Fibroblast of mammary gland (primary cell): ENCODE measurements around the gene HMX1.

Source experiments
- DNase-seq: peaks from one replicate; pipeline ENCODE4 v3.0.0-alpha.2; 2010; ENCODE audit warnings: low read depth
- H3K4me3 ChIP-seq: 2 replicates; pipeline ENCODE4 v1.5.1; 2011; ENCODE audit warnings: low read depth, mild to moderate bottlenecking, low read length, moderate library complexity; ENCODE audit not compliant: control insufficient read depth
- TF ChIP-seq, protein P1 (sequence below): conservative IDR thresholded peaks from 2 replicates; pipeline ENCODE4 v1.5.1; 2011; ENCODE audit warnings: low read depth, low read length, inconsistent platforms; ENCODE audit not compliant: control insufficient read depth, insufficient read depth

The HMX1 gene

DNA sequence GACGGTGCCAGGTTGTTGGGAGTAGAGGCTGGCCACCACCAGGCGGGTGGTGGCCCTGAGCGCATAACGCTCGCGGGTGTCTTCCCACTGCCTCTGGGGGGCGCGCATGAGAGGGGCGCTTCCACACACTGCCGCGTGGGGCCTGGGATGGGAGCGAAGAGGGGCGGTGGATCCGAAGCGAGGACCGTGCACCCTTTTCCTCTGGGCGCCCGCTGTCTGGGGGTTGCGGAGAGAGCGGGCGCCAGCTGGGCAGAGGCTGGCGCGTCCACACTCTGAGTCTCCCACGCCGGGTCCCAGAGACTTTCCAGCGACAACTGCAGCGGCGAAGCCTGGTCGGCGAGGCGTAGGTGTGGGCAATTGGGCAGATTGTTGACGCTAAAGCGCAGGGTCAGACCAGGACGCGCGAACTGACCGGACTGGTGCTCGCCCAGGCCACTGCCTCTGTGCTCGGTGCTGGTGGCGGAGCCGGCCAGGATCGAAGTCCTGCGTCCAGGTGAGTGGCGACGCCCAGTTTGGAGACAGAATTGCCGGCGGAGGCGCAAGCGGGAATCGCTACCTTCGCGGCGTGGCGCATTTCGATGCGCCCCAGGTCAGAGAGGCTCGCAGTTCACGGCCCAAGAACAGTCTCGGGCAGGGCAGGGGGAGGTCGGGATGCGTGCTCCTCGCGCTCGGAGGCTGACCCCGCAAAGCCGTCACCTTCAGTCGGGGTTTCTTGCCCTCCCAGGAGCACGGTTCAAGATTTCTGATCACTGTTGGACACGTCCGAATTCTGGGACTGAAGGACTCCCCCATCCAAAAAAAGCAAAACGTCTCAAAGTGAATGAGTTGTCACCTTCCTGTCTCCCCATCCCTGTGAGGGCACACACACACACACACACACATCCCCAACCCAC, 2.6 kb upstream of the HMX1 start:
- DNase-seq, result no peak
- TF ChIP-seq, protein P1, sequence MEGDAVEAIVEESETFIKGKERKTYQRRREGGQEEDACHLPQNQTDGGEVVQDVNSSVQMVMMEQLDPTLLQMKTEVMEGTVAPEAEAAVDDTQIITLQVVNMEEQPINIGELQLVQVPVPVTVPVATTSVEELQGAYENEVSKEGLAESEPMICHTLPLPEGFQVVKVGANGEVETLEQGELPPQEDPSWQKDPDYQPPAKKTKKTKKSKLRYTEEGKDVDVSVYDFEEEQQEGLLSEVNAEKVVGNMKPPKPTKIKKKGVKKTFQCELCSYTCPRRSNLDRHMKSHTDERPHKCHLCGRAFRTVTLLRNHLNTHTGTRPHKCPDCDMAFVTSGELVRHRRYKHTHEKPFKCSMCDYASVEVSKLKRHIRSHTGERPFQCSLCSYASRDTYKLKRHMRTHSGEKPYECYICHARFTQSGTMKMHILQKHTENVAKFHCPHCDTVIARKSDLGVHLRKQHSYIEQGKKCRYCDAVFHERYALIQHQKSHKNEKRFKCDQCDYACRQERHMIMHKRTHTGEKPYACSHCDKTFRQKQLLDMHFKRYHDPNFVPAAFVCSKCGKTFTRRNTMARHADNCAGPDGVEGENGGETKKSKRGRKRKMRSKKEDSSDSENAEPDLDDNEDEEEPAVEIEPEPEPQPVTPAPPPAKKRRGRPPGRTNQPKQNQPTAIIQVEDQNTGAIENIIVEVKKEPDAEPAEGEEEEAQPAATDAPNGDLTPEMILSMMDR, result no peak
- no peak overlapping the region for H3K4me3 ChIP-seq

DNA sequence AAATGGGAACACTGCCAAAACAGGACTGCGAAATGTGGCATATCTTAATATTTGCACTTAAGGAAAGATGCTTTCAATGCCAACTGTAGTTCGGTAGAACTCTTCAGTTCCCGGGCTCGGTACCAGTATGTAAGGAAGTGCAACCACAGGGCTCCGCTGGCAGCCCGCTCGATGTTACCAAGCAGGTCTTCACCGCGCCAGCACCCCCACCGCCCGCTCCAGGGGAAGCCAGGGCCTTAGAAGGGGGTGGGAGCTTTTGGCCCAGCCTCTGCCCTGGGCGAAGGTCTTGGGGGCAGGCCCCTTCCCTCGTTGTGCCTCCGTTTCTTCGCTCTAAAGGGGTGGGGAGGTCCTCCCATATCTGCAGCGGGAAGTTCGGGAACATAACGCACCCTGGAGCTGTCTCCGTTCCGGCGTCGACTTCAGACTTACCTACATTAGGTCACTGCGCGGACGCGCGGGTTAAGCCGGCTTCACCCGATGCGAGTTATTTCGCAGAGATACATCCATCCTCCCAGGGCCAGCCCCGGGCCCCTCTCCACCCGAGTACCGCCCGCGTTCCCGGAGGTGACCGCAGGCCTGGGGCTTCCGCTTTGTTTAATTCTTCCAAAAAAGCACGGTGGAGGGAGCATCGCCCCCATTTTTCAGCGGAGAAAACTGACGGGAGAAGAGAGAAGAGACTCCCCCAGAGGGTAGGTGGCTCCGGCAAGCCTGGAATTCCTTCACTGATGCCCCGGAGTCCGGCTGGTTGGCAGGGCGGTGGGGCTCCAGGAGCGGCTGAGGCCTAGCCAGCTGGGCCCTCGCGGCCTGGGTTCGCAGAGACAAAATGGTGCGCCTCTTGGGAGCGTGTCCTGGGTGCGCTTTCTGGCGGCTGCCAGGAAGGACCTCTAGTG, 1.0 kb upstream of the HMX1 start:
- TF ChIP-seq, protein P1, result no peak
- no peak for DNase-seq
- no peak overlapping the region for H3K4me3 ChIP-seq

DNA sequence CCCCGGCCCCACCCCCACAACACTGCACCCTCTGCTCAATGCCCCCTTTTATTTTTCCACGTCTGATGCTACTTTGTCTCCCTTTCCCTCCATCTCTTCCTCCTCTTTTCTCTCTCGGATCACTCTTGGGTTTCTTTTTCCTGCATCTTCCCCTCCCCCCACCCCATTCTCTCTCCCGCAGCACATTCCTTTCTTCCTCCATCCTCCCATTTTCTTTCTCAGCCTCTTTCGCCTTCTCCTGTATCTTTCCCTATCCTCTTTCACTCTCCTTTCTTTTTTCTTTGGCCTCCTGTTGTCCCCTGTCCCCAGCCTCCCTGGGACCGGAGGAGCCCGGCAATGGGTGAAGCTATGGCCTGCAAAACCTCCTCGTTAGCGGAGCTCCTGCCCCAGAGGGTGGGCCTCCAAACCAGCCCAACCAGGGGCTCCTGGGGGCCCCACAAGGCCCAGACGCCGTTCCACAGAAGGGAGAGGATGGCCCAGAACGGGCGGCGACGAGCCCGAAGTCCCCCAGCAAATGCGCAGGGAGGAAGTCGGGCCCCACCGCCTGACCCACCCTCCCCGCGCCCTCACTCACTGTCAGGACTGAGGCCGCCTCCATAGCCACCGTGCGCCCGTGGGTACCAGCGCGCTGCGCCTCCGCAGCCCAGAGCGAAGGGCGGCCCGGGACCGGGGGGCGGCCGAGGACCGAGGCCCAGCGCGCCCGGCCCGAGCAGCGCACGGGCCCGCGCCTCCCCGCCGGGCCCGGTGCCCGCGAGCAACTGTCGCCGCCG, 807 bp downstream of the HMX1 start:
- DNase-seq, result no peak
- no peak overlapping the region for H3K4me3 ChIP-seq
- TF ChIP-seq, protein P1, result no peak

DNA sequence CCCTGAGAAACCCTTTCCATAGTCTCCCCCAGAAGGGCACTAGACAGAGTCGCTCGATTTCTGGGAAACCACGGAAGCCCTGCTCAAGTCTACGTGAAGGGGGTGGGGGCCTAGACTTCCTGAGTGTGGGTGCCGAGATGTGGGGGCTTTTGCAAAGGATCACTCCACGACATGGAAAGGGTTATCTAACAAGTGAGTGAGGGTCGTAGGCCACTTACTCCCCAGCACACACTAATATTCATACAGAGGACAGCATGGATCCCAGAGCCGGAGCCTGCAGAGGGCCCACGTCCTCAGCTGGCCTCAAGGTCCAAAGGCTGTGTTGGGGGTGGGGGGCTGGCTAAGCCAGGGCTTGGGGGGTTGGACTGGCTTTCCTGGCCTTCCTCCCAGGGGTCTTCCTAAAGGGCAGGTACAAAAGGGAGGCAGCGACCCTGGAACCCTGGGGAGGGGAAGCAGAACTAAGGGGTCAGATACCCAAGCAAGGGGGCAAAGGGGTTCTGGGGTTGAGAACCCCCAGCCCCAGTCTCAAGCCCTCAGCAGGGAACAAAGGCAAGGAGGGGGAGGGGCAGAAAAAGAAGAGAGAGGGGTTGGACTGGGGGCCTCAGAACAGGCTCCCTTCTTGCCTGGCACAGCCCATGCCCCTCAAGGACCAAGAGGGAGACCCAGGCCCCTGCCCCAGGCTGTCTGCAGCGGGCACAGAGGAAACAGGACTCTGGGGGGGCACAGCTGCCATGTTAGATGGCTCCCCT, 1.6 kb downstream of the HMX1 start:
- no peak overlapping the region for H3K4me3 ChIP-seq
- TF ChIP-seq, protein P1, result no peak
- no peak for DNase-seq

DNA sequence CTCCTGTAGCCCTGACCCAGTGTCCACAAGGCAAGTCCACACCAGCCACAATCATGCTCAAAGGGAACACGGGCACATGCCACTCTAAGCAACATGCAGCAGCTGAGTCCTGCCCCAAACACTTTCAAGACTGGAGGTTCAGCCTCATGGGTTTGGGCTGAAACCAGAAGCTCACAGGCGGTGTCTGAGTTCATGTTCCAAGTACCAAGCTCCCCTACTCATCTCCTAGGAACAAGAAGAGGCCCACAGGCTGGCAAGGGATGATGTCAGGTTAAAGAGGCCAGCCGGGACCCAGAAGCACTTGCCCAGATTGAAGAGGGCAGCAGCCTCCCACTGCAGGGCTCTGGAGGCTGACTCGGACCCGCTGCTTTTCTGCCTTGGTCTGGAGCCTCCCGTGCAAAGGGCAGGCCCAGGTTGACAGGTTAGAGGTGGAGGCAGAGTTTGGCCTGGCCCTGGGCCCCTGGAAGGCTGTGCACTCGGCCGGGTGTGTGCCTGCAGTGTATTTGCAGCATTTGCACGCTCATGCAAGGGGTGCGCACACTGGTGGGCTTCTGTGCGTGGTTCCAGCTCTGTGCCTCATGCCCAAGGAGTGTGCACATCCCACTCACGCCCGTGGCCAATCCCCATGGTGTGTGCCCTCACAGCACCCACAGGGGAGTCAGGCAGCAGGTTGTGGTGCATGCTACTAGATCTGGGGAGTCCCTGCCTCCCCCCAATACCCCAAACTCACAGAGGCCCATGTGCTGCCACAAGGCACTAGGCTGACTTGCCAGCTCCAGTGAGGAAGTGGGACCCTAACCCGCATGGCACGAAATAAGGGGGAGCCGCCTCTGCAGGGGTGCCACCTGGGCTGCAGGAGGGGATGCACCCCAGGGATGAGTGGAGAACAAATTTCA, 2.4 kb downstream of the HMX1 start:
- TF ChIP-seq, protein P1, result no peak
- no peak for DNase-seq
- no peak overlapping the region for H3K4me3 ChIP-seq
